Endodermal cell (in vitro differentiated cells): Measurements from ENCODE around the gene UBR1. TPM values are rescaled to one million over a fixed set of nuclear protein-coding genes. Genes with fewer than 3 reads are reported as not detected.

Experiments
- DNase-seq: peaks from one replicate; pipeline ENCODE4 v3.0.0-alpha.2; 2017
- H3K27ac ChIP-seq: 2 replicates; pipeline ENCODE4 v1.5.1; 2013; ENCODE audit warnings: mild to moderate bottlenecking, low read depth, low read length, moderate library complexity
- H3K27me3 ChIP-seq: 2 replicates; pipeline ENCODE4 v1.6.1; 2013; ENCODE audit warnings: mild to moderate bottlenecking, low read length, moderate library complexity; ENCODE audit not compliant: insufficient read depth, control insufficient read depth, poor library complexity, severe bottlenecking
- H3K36me3 ChIP-seq: 2 replicates; pipeline ENCODE4 v1.7.0; 2013; ENCODE audit warnings: mild to moderate bottlenecking, low read length, moderate library complexity; ENCODE audit not compliant: control insufficient read depth, insufficient read depth
- H3K4me1 ChIP-seq: one replicate; pipeline ENCODE4 v1.7.0; 2013; ENCODE audit warnings: low read length; ENCODE audit not compliant: control insufficient read depth, insufficient read depth
- H3K4me3 ChIP-seq: 2 replicates; pipeline ENCODE4 v1.5.1; 2013; ENCODE audit warnings: mild to moderate bottlenecking, low read length, moderate library complexity
- H3K9ac ChIP-seq: 2 replicates; pipeline ENCODE4 v1.6.1; 2013; ENCODE audit warnings: mild to moderate bottlenecking, low read length, moderate library complexity; ENCODE audit not compliant: poor library complexity, severe bottlenecking; ENCODE audit errors: extremely low read depth
- H3K9me3 ChIP-seq: 2 replicates; pipeline ENCODE4 v1.6.1; 2013; ENCODE audit warnings: mild to moderate bottlenecking, low read length, moderate library complexity; ENCODE audit not compliant: control insufficient read depth
- H3K27ac Mint-ChIP-seq: 2 replicates; pipeline ENCODE4 v1.8.0; 2020; ENCODE audit warnings: mixed read lengths
- H3K27me3 Mint-ChIP-seq: 2 replicates; pipeline ENCODE4 v1.8.0; 2021; ENCODE audit warnings: mild to moderate bottlenecking, mixed read lengths; ENCODE audit not compliant: insufficient read depth
- H3K36me3 Mint-ChIP-seq: 2 replicates; pipeline ENCODE4 v1.8.0; 2020; ENCODE audit warnings: low read depth, mixed read lengths
- H3K4me1 Mint-ChIP-seq: 2 replicates; pipeline ENCODE4 v1.8.0; 2020; ENCODE audit warnings: mixed read lengths
- H3K4me3 Mint-ChIP-seq: 2 replicates; pipeline ENCODE4 v1.8.0; 2020; ENCODE audit warnings: mild to moderate bottlenecking, moderate library complexity, mixed read lengths
- H3K9me3 Mint-ChIP-seq: 2 replicates; pipeline ENCODE4 v1.8.0; 2020; ENCODE audit warnings: mild to moderate bottlenecking, mixed read lengths
- WGBS, 2 experiments: methylation state at CpG; one replicate each; pipeline versions ENCODE4 v1.1.5 to v1.1.7; 2013; ENCODE audit warnings: missing lambda C conversion rate in 2 of 2, mixed read lengths in 1 of 2; ENCODE audit not compliant: insufficient coverage in 1 of 2, insufficient read length in 1 of 2; 5-methylcytosine and 5-hydroxymethylcytosine counted together
- total RNA-seq, 2 donors: library from RNA; stranded (reverse); fragmentation: NEBNext Ultra II Directional in 1 of 2; extraction: Animal tissue kit (Norgen Biotek cat#: 25700) in 1 of 2; gene quantifications; 2 replicates in 1 of 2; 3 replicates in 1 of 2; pipeline ENCODE4 v1.2.1, GENCODE V29; 2021
- TF ChIP-seq, protein P1 (sequence below): fragments of 200-600 bp; sonication (generic); conservative IDR thresholded peaks from 2 replicates; pipeline ENCODE4 v1.5.0; 2021; ENCODE audit warnings: antibody characterized with exemption, mild to moderate bottlenecking

UBR1 gene
- total RNA-seq, 2 donors from 2014 or later: 30.3 to 30.9 TPM

DNA sequence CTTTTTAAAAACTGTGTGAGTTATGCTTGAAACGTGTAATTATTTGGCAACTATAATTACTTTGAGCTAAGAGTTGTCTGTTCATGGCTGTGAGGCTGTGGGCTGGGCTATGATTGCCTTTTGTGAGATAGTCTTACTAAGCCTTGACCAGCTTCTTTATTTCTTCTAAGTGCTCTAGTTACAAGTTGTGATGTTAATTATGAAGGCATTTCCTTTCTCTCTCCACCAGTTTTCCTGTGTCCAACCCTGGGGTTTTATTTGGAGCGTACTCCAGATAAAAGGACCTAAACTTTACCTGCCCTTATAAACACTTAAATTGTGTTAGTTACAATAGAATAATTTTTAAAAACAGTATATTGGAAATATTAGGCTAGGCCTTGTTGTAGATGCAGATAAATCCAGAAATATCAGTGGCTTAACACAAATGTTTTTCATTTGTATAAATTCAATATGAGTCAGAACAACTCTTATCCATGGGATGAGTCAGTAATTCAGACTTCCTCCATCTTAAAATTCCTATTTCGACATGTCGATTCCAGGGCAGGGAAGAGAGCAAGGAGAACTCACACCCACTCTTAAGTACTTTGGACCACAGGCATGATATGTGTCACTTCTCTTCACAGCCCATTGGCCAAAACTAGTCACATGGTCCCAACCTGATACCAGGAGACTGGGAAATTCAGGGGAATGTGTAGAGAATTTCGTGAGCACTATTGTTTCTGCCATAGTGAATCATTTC is 44.5 kb upstream of the UBR1 start:
- Mint-ChIP-seq H3K36me3 (peaks cover 15% of the 10 kb centered on the region), H3K4me1 (no peaks in the 10 kb centered on the region), H3K27me3 (no peaks in the 10 kb centered on the region), H3K27ac (no peak overlapping the region), H3K4me3 (no peak overlapping the region), H3K9me3 (no peaks in the 10 kb centered on the region)
- Histone ChIP-seq H3K9ac (no peak overlapping the region), H3K36me3 (peaks cover 31% of the 10 kb centered on the region), H3K9me3 (no peaks in the 10 kb centered on the region), H3K27ac (no peak overlapping the region), H3K27me3 (no peaks in the 10 kb centered on the region), H3K4me3 (no peak overlapping the region), H3K4me1 (no peaks in the 10 kb centered on the region)
- DNase-seq: no peak
- 94% methylated on average over 4 of the region's 5 CpGs; no CpG with 5 or more reads in 1 of the 2 experiments for WGBS, 2 experiments
- TF ChIP-seq, protein P1, sequence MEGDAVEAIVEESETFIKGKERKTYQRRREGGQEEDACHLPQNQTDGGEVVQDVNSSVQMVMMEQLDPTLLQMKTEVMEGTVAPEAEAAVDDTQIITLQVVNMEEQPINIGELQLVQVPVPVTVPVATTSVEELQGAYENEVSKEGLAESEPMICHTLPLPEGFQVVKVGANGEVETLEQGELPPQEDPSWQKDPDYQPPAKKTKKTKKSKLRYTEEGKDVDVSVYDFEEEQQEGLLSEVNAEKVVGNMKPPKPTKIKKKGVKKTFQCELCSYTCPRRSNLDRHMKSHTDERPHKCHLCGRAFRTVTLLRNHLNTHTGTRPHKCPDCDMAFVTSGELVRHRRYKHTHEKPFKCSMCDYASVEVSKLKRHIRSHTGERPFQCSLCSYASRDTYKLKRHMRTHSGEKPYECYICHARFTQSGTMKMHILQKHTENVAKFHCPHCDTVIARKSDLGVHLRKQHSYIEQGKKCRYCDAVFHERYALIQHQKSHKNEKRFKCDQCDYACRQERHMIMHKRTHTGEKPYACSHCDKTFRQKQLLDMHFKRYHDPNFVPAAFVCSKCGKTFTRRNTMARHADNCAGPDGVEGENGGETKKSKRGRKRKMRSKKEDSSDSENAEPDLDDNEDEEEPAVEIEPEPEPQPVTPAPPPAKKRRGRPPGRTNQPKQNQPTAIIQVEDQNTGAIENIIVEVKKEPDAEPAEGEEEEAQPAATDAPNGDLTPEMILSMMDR: no peak

DNA sequence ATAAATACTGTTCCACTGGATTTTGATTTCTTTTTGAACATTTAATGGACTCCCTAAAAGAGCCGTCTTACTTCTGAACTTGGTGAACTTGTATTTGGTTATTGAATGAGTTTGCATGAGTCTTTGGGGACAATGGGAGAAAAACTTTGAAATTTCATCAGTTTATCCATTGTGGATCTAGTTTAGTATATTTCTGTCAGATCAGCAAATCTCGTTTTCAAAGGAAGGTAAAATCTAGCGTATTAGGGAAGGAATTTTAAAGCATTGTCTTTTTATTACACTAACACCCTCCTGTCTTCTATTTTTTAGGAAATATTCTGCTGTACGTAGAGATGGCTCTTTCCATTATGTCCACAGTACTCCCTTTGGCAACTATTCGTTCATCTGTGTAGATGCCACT is 40.3 kb upstream of the UBR1 start:
- no peak overlapping the region for H3K27ac Mint-ChIP-seq
- H3K36me3 ChIP-seq: peaks cover 12% of the 10 kb centered on the region
- H3K4me1 ChIP-seq: no peaks in the 10 kb centered on the region
- H3K9me3 Mint-ChIP-seq: no peaks in the 10 kb centered on the region
- no peak overlapping the region for H3K9ac ChIP-seq
- TF ChIP-seq, protein P1: no peak
- no peak overlapping the region for H3K4me3 ChIP-seq
- no peaks in the 10 kb centered on the region for H3K27me3 Mint-ChIP-seq
- H3K9me3 ChIP-seq: no peaks in the 10 kb centered on the region
- DNase-seq: no peak
- no peaks in the 10 kb centered on the region for H3K27me3 ChIP-seq
- H3K4me1 Mint-ChIP-seq: no peaks in the 10 kb centered on the region
- H3K4me3 Mint-ChIP-seq: no peak overlapping the region
- H3K27ac ChIP-seq: no peak overlapping the region
- peaks cover 10% of the 10 kb centered on the region for H3K36me3 Mint-ChIP-seq
- WGBS, 2 experiments: 90 to 100% methylated on average over 2 to 4 of the region's 5 CpGs

DNA sequence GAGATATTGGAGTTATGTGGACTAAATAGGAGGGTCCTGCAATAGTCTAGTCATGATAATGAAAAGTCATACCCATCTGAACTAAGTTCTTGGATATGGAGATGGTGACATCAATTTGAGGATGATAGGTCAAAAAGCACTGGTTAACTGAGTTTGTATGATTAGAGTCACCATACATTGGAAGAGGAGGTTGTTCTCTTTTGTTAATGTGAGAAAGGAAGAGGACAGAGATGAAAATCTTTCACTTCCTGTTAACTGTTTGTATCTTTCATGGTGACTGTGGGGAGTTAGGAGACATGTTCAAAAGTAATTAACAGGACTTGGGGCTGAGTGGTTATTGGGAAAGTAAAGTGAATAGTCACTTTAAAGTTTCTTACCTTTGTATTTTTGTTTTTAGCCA is 38.7 kb upstream of the UBR1 start:
- Mint-ChIP-seq H3K4me1 (no peaks in the 10 kb centered on the region), H3K9me3 (no peaks in the 10 kb centered on the region), H3K27ac (no peak overlapping the region), H3K27me3 (no peaks in the 10 kb centered on the region), H3K36me3 (peaks cover 18% of the 10 kb centered on the region), H3K4me3 (no peak overlapping the region)
- Histone ChIP-seq H3K27ac (no peak overlapping the region), H3K36me3 (peaks cover 20% of the 10 kb centered on the region), H3K9me3 (no peaks in the 10 kb centered on the region), H3K4me3 (no peak overlapping the region), H3K27me3 (no peaks in the 10 kb centered on the region), H3K4me1 (no peaks in the 10 kb centered on the region), H3K9ac (no peak overlapping the region)
- TF ChIP-seq, protein P1: no peak
- DNase-seq: no peak
